Measurements from ENCODE around the gene USF3. TPM values are rescaled to one million over a fixed set of nuclear protein-coding genes. Genes with fewer than 3 reads are reported as not detected.

Gene USF3
- total and polyA plus RNA-seq, 2 of the 13 experiments (the other 11 are each of a cell fraction or from before 2014, with no cell fraction given): 6.3 to 15.2 TPM

- no peak for TF ChIP-seq ZNF318 (CRISPR knock-in tag; IDR thresholded peaks at IDR 0.05)
- 0 out of 2 replicates have a peak, but pooled peaks have one; percentile 22 for TF ChIP-seq CREB3 (CRISPR knock-in tag; IDR thresholded peaks at IDR 0.05)
- TF ChIP-seq HNRNPK (IDR thresholded peaks at IDR 0.05; ENCODE audit: low read depth, low read length, poor library complexity, severe bottlenecking): no peak
- TF ChIP-seq ZNF281 (CRISPR knock-in tag; IDR thresholded peaks at IDR 0.05; ENCODE audit: borderline replicate concordance): peak; percentile 62
- no peak for TF ChIP-seq RAD51 (IDR thresholded peaks at IDR 0.05; ENCODE audit: borderline replicate concordance)
- TF ChIP-seq ZNF44 (CRISPR knock-in tag; IDR thresholded peaks at IDR 0.05): no peak
- peak; percentile 62; the same call in 1 of the 2 replicates for TF ChIP-seq TFDP1 (CRISPR knock-in tag; IDR thresholded peaks at IDR 0.05; ENCODE audit: borderline replicate concordance)
- TF ChIP-seq FOSL1 (CRISPR knock-in tag; IDR thresholded peaks at IDR 0.05; ENCODE audit: borderline replicate concordance): no peak
- no peak for TF ChIP-seq ZNF576 (CRISPR knock-in tag; IDR thresholded peaks at IDR 0.05)
Measured at GRCh38 chr3:113696658-113697499, 437 bp upstream of the USF3 start (continued).
